Measurements from ENCODE around the gene FBXL19. TPM values are rescaled to one million over a fixed set of nuclear protein-coding genes. Genes with fewer than 3 reads are reported as not detected.

FBXL19 gene
- total and polyA plus RNA-seq, 2 of the 13 experiments (the other 11 are each of a cell fraction or from before 2014, with no cell fraction given), result 6.0 to 13.7 TPM

GRCh38 chr16:30984669-30985400 is 61.5 kb downstream of the FBXL19 start, which contains the start of gene HSD3B7 (continued):
- TF ChIP-seq SMC3 (IDR thresholded peaks at IDR 0.05; ENCODE audit: low read length) (peak; percentile 84), U2AF1 (optimal IDR thresholded peaks at IDR 0.05; ENCODE audit: low read depth, low read length) (peak; percentile 41), ZNF776 (CRISPR knock-in tag; IDR thresholded peaks at IDR 0.05) (0 out of 2 replicates have a peak, but pooled peaks have one; percentile 49), ZNF510 (CRISPR knock-in tag; IDR thresholded peaks at IDR 0.05; ENCODE audit: low read depth) (no peak; the same call in 1 of the 2 replicates), NFRKB (IDR thresholded peaks at IDR 0.05) (no peak), SNAPC2 (CRISPR knock-in tag; IDR thresholded peaks at IDR 0.05) (no peak), BCL3 (CRISPR knock-in tag; IDR thresholded peaks at IDR 0.05) (peak; percentile 31), ZNF232 (CRISPR knock-in tag; IDR thresholded peaks at IDR 0.05; ENCODE audit: borderline replicate concordance) (no peak), MTF1 (CRISPR knock-in tag; IDR thresholded peaks at IDR 0.05) (no peak), SOX6 (IDR thresholded peaks at IDR 0.05) (no peak), SOX6 (CRISPR knock-in tag; IDR thresholded peaks at IDR 0.05) (peak; percentile 62), MBNL3 (CRISPR knock-in tag; conservative IDR thresholded peaks at IDR 0.05) (no peak), ZNF546 (CRISPR knock-in tag; conservative IDR thresholded peaks at IDR 0.05) (no peak; the same call in none of the 2 replicates), MAFF (IDR thresholded peaks at IDR 0.05; ENCODE audit: low read depth, low read length) (no peak), PCBP1 (IDR thresholded peaks at IDR 0.05; ENCODE audit: borderline replicate concordance, low read depth, low read length) (peak; percentile 96), ZNF609 (CRISPR knock-in tag; IDR thresholded peaks at IDR 0.05; ENCODE audit: borderline replicate concordance) (no peak; the same call in 1 of the 2 replicates), ZNF367 (CRISPR knock-in tag; IDR thresholded peaks at IDR 0.05; ENCODE audit: borderline replicate concordance) (no peak), CERS6 (CRISPR knock-in tag; IDR thresholded peaks at IDR 0.05) (no peak), ZNF615 (CRISPR knock-in tag; IDR thresholded peaks at IDR 0.05; ENCODE audit: borderline replicate concordance) (no peak), ZSCAN21 (CRISPR knock-in tag; IDR thresholded peaks at IDR 0.05; ENCODE audit: borderline replicate concordance) (0 out of 2 replicates have a peak, but pooled peaks have one; percentile 5), ZBTB33 (CRISPR knock-in tag; IDR thresholded peaks at IDR 0.05) (0 out of 2 replicates have a peak, but pooled peaks have one; percentile 19)

All from HepG2 (cell line).